NCI-H2107 (cell line): ENCODE data around the gene ELOB.
"Not testable (repeated sequence)": the region's sequence is repeated elsewhere in the genome, so short reads cannot be mapped to it uniquely, and the experiment has no call there.

Experiments
- DNase-seq: peaks from one replicate; lab custom pipeline; 2025; lab: John Stamatoyannopoulos, UW

Gene ELOB

DNA sequence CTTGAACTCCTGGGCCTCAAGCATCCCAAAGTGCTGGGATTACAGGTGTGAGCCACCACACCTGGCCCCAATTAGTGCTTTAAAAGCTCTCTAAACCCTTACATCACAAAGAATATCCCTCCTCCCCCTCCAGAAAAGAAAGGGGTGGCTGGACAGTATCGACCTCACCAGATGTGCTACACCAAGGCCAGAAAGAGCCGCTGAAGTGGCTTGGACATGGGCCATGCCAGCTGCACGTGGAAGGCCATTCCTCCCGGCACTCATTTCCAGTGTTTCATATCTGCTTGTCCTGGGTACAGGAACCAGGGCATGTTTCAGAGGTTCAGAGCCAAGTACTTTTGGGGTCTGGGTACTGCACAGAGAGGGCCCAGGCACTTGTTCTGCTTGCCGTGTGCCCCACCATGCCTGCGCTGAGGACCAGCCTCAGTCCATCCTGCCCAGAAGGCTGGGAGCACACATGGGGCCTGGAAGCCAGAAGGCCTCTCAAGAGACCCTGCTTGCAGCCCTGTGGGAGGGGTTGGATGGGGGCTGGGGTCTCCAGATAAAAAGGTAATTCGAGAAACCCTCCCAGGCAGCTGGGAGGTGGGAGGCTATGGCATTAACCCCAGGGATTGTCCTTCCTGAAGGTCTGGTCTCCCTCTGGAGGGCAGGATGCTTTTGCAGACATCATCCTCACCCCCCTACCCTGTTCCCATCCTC, 28.2 kb downstream of the ELOB start:
- no peak for DNase-seq

DNA sequence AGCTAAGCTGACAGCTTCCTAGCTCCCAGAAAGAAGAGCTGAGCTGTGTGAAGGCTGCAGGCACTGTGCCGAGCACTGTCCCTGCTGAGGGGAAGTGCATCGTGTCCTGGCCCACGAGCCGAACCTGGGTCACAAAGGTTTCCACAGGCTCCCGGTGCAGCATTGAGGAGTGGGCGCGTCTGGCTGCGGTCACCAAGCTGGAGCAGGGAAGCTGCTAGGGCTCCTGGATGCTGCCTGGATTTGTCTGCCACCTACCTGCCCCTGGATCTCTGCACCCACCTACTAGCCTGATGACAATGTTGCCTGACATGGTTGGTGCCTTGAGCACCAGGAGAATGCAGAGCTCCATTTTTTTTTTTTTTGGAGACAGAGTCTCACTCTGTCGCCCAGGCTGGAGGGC, 31.1 kb downstream of the ELOB start:
- no peak for DNase-seq

DNA sequence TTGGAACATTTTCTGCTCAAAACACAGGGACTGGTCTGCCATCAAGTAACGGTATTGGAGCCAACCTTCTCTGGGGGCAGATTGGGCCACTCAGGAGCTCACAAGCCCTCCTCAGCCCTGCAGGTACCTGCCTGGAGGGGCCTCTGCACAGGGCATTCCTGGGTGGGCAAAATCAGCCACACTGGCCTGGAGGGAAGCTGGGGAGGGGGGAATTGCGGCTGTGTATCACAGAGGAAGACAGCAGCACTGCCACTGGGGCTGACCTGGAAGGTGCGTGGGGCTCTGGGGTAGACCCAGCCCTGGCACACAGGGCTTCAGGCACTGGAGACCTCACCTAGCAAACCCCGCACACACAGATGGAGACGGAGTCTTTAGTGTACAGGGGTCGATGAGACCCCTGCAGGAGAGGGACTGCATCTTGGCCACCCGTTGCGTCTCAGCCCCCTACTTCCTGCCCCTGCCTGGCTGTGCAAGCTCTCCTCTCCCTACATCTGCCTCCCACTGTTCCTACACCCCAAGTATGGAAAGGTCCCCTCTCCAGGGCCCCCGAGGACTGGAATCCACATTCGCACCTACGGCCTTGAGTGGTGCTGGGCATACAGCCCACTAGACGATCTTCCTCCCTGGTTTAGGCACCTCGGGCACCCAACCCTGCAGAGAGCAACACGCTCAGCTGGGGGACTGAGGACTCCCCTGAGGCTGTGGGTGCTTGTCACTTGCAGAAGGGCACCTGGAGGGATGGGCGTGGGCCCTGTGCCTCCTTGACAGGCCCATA, 31.8 kb downstream of the ELOB start:
- DNase-seq: no peak

DNA sequence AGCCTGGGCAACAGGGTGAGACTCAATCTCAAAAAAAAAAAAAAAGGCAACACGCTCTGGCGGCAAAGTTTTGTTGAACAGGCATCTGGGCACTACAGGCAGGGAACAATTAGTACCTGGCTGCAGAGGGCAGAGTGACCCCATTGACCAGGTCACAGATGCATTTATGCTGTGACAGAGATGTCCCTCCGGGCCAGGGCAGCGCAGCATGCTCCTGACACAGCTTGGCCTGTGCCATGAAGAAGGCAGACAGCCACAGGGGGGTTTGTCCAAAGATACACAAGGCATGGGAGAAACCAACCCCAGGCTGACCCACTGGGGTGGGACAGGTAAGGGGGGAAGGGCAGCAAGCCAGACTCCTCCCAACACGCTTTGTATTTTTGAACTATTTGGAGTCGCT, 32.4 kb downstream of the ELOB start:
- no peak for DNase-seq

DNA sequence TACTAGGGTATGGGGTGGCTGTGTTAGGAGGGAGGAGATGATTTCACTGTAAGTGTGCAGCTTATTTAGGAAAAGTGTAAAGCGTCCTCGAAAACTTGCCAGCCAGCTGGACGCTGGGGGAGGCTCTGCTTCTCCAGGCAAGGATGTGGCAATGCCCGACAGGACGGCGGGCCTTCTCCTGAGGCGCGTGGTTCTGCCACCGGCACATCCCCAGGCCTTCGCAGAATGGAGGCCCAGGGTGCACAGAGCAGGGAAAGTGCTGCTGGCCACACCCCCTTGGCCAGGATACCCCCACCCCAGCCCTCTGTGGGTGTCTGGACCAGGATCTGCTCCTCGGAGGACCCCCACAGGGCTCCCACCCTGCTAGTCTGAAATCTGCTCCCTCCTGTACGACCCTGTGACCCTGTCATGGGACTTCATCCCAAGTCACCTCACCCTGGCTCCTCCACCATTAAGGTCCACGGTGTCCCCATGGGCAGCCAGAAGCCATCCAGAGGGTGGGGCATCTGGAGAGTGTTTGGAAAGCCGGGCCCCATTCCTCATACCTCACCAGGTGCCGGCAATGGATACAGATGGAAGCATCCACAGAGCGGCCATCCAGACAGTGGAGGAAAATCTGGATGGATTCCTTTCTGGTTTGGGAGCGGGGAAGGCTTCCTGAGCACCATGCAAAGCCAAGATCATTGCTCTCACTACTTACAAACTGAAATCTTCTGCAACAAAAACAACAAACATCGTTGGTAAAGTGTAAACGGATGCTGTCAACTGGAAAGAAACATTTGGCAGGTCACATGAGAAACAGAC, 33.9 kb downstream of the ELOB start:
- no peak for DNase-seq

DNA sequence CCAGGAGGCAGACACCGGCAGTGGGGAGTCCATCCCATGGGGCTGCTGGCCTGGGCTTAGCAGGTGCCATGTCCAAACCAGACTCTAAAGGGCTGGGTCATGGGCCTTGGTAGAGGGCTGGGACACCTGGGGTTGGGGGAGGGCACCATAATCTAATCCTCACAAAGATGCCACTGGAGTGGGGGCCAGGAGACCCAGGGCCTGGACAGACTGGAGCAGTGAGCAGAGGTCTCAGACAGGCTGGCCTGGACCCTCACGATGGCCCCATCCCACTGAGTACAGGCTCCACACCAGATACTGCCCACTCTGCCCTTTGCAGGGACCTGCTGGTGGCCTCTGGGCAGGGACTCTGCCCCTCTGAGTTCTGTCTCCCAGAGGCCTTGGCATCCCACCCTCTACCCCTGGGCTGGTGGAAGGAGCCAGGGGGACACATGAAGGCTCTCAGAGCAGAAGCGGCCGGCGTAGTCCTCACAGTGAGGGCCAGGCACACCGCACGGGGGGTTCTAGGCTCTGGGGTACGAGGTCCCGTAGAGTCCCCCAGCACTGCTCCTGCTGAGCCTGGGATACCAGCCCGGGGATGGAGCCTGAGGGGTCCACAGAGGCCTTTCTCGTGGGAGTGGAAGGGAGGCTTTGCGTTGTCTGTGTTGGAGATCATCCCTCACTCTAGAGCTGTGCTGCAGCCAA, 34.6 kb downstream of the ELOB start:
- DNase-seq: no peak

DNA sequence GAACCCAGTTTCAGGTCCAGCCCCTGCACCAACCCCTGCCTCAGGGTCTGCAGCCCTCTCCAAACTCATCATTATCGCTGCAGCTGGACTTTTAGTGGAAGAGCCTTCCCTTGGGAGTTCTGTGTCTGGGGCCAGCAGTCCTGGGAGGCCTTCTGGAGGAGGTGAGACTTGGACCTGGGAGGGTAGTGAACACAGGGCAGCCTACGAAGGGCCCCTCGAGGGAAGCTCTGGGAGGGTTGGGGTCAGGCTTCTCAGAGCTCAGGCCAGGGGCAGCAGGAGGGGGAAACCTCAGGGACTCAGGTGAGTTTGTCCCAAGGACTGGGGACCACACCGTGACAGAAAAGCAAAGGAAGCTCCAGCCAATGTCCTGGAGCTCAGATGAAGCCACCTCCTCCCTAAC, 35.9 kb downstream of the ELOB start:
- no peak for DNase-seq

DNA sequence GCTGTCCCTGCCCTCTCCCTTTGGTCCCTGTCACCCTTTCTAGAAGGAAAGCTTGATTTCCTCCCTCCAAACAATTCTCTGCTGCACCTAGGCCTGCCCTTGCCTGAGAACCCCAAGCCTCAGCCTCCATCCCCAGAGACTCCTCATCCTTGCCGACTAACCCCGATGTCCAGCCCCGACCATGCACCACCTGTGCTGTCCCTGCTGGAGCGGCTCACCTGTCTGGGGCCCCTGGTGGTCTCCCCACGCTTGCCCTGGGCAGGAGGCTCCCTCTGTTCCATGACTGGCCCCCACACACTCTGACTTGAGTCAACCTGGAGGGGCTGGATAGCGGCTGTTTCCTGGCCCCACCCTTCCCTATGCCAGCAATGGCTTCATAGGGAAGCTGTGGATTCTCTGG, 36.6 kb downstream of the ELOB start:
- no peak for DNase-seq

DNA sequence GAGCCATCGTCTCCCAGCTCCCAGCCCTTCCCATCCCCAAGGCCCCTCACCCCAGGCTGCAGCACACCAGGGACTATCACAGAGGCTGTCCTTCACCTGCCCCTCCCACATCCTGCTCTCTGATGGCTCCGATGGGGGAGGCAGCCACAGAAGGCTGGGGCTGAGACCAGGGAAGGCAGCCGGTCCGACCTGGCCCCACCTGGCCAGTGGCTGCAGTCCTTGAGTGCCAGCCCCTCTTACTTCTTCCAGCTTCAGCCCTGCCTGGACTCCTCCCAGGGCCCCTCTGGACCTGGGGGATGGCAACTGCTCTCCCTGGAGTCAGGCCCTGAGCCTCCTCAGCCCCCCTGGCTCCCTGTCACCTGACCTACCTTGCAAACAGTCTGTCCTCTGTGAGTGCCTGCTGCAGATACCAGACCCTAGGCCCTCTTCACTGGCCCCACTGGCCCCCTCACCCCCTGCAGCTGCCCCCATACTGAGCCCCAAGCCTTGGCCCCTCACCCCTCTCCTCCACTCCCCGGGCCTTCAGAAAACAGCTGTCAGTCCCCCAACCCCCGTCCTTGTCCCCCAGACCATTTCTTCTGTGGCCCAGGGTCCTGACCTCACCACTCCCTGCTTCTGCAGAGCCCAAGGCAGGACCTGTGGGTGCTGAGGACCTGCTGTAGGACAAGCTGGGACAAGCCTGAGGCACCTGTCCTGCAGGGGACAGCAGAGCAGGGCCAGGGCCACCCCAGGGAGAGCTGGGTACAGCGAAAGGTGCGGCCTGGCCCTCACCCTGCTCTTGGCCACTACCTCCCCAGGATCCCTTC, 37.3 kb downstream of the ELOB start:
- DNase-seq: no peak

DNA sequence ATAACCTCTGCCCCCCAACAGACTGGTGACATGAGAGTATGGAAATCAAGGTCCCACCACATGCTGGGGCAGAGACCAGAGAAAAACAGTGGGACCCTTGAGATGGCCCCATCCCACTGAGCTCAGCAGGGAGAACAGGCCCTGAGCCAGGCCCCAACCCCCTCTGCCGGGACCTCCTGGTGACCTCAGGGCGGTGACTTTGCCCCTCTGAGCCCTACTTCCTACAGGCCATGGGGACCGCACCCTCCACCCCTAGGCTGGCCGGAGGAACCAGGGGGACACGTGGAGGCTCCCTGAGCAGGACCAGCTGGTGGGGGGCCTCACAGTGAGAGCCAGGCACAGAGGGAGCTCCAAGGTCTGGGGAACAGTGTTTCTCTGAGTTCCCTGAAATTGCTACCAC, 38.5 kb downstream of the ELOB start:
- no peak for DNase-seq

DNA sequence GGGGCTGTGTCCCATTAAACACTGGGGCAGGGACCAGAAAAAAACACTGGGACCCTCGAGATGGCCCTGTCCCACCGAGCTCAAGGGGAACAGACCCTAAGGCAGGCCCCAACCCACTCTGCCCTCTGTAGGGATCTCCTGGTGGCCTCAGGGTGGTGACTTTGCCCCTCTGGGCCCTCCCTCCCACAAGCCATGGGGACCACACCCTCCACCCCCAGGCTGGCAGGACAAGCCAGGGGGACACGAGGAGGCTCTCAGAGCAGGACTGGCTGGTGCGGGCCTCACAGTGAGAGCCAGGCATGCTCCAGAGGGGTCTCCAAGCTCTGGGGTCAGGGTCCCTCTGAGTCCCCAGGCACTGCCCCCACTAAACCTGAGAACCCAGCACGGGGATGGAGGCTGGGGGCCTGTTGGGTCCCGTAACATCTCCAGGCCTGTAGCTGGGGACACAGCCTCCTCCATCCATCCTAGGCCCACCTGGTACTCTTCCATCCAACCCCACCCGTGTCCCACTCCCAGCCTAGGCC, 39.1 kb downstream of the ELOB start:
- no peak for DNase-seq

DNA sequence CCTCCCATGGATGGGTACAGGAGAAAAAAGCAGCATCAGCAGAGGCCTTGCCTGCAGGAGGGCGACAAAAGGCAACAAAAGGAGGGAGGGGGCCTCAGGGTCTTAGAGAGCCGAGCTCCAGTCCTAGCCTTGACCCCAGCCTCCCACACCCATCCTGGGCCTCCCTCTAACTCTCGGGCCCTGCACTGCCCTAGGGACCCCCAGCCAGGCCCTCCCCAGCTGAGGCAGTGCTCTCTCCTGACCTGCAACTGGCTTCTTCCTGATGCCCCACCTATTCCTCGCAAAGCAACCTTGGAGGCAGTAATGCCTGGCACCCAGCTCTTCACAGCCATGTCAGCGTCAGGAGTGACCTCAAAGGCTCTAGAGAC, 39.9 kb downstream of the ELOB start:
- DNase-seq: no peak

DNA sequence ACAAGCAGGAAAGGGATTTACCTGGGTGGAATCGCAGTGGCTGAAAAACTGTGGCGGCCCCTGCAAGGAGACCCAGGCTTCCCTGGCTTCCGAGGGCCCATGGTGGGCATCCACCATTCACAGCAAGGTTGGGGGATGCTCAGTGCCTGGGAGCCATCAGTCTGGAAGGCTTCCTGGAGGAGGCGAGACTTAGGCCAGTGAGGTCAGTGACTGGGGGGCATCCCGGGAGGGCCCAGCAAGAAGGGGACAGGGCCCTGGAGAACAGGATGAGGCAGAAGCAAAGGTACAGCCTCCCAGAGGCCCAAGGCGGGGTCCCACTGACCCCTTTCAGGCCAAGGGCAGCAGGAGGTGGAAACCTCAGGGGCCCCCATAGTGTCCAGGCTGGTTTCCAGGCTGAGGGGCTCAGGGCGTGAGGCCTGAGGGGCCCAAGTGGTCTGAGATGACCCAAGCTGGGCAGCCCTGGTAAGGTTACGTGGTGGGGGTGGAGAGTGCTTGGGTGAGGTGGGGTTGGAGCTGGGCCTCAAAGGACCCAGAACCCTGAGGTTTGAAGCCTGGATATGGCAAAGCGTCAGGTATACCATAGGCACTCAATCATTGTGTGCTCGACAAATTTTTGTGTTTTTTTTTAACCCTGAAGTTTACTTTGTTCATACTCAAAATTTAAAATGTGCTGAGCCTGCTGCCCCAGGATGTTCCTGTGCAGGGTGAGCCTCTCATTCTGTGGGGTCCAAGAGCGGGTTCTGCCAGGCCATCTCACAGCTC, 40.4 kb downstream of the ELOB start:
- DNase-seq: no peak

DNA sequence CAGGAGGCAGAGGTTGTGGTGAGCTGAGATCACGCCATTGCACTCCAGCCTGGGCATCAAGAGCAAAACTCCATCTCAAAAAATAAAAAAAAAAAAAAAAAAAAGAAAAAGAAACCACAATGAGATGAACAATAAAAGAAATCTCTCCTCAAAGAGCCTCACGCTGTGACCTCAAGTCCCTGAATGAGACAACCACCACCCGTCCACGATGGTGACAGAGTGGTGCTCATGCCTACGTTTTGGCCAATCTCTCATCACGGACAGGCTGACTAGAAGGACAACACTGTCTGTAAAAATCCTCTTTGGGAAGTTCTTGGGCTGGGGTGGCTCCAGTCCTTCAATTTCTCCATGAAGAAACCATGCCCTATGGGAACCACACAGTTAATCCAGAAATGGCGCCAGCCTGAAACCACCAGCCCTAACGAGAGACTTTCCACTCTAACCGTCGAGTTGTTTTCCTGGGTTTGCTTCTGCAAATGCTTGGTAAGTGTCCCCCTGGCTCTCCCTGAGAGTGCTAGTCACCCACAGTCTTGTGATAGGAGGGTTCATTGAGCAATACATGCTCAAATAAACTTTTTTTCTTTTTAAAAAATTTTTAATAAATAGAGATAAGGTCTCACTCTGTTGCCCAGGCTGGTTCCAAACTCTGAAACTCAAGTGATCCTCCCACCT, 42.1 kb downstream of the ELOB start:
- DNase-seq: no peak

DNA sequence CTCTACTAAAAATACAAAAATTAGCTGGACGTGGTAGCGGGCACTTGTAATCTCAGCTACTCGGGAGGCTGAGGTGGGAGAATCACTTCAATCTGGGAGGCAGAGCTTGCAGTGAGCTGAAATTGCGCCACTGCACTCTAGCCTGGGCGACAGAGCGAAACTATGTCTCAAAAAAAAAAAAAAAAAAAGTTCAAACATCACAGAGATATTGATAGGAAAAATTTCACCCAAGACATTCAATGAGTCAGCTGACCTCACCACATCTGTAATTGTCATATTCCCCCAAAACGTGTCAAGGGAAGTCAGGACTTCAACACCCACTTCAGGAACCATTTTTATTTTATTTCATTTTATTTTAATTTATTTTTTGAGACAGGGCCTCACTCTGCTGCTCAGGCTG, 49.0 kb downstream of the ELOB start:
- DNase-seq: no peak

DNA sequence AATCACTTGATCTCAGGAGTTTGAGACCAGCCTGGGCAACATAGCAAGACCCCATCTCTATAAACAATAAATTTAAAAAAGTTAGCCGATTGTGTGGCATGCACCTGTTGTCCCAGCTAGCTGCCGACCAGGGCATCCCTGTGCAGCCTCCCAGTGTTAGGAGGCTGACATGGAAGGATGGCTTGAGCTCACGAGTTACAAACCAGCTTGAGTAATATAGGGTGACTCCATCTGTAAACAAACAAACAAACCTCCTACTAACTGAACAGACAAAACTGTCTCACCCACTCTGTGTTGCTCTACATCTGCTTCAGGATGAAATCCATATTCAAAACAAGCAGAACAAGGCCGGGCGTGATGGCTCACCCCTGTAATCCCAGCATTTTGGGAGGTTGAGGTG, 50.2 kb downstream of the ELOB start:
- DNase-seq: no peak

DNA sequence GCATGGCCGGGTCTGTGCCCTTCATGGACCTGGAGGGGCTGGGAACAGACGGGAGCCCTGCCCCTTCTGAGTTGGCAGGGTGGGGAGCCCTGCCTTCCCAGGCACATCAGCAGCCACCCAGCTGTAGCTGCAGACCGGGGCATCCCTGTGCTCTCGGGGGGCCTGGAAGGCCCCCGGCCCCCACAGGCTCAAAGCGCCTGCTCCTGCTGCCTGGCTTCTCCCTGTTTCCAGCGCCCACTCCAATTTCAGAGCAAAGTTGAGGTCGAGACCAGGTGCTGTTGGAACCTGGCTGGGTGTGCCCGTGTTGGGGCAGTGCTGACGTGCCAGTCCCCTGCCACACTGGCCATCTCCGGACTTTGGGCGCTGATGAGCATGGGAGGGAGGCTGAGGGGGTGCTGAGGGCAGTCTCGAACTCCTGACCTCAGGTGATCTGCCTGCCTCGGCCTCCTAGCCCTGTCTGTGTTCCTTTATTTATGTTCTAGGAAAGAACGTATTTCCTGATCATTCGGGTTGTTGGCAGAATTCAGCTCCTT, 52.2 kb downstream of the ELOB start:
- no peak for DNase-seq

DNA sequence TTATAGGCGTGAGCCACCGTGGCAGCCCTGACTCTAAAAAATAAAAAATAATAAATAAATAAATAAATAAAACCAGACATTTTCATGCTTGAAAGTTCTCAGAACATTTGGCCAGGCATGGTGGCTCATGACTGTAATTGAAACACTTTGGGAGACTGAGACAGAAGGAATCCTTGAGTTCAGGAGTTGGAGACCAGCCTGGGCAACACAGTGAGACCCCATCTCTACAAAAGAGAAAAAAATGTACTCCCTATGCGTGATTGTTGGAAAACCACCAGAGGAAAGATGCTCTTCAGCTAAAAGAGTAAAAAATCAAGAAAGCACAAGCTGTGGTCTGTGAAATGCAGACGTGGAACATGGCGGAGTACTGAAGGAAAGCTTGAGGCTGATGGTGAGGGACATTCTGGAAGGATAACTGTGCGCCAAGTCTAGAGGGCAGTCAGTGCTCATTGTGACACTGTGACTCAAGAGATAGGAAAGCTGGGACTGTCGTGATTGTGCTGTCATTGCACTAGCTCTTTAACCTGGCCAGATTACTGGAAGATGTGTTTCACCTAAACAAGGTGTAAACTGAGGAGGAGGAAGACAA, 52.9 kb downstream of the ELOB start:
- no peak for DNase-seq

DNA sequence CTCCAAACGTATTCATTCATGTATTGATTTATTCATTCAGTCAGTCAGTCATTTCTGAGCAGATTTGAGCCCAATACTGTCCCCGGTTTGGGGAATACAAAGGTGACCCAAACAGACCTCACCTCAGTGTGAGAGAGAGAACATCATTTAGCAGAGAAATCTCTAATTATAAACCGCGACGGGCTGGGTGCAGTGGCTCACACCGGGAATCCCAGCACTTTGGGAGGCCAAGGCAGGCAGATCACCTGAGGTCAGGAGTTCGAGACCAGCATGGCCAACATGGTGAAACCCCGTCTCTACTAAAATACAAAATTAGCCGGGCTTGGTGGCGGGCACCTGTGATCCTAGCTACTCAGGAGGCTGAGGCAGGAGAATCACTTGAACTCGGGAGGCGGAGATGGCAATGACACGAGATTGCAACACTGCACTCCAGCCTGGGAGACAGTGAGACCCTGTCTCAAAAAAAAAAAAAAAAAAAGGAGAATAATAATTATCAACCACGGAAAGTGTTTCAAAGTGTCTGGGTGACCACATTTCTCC, 55.4 kb downstream of the ELOB start:
- not testable (repeated sequence) for DNase-seq
